CD14-positive monocyte (primary cell): ENCODE measurements around the gene FBL. TPM values are rescaled to one million over a fixed set of nuclear protein-coding genes. Genes with fewer than 3 reads are reported as not detected.
A peak's percentile ranks its signal among the peaks of the same experiment; 100 is the strongest.

Source experiments
- DNase-seq, 3 donors: peaks; one replicate each; pipeline ENCODE4 v3.0.0-alpha.2; 2011 to 2022
- H2AFZ ChIP-seq: 2 replicates; pipeline ENCODE4 v1.6.0; 2012; ENCODE audit warnings: mild to moderate bottlenecking, low read depth, low read length, inconsistent platforms; ENCODE audit not compliant: insufficient read depth, poor library complexity, severe bottlenecking
- H3K27ac ChIP-seq, 2 donors: 1 replicate in 1 of 2; 2 replicates in 1 of 2; pipeline ENCODE4 v1.5.1; 2012 to 2013; ENCODE audit warnings: low read length in 2 of 2, control low read depth in 1 of 2, inconsistent platforms in 1 of 2, low read depth in 1 of 2, mild to moderate bottlenecking in 1 of 2
- H3K27me3 ChIP-seq, 2 donors: one replicate each; pipeline versions ENCODE4 v1.6.0 to v1.6.1; 2011 to 2013; ENCODE audit warnings: low read length in 2 of 2; ENCODE audit not compliant: control insufficient read depth in 2 of 2, insufficient read depth in 2 of 2
- H3K36me3 ChIP-seq, 2 donors: replicated peaks in 1 of 2; 1 replicate in 1 of 2; 2 replicates in 1 of 2; pipeline versions ENCODE4 v1.5.1 to v1.6.1; 2012 to 2013; ENCODE audit warnings: low read length in 2 of 2, control low read depth in 1 of 2, inconsistent platforms in 1 of 2, mild to moderate bottlenecking in 1 of 2; ENCODE audit not compliant: insufficient read depth in 2 of 2, control insufficient read depth in 1 of 2
- H3K4me1 ChIP-seq, 2 donors: 1 replicate in 1 of 2; 2 replicates in 1 of 2; pipeline versions ENCODE4 v1.5.1 to v1.6.1; 2012 to 2013; ENCODE audit warnings: low read length in 2 of 2, control low read depth in 1 of 2, inconsistent platforms in 1 of 2, mild to moderate bottlenecking in 1 of 2, moderate library complexity in 1 of 2; ENCODE audit not compliant: insufficient read depth in 2 of 2, control insufficient read depth in 1 of 2
- H3K4me2 ChIP-seq: replicated peaks from 2 replicates; pipeline ENCODE3; 2012; ENCODE audit warnings: low read length, moderate library complexity, mild to moderate bottlenecking; ENCODE audit not compliant: poor library complexity, severe bottlenecking; ENCODE audit errors: extremely low read depth
- H3K4me3 ChIP-seq, 3 experiments: fragments of 200-600 bp in 1 of 3; sonication (generic) in 1 of 3; replicated peaks in 1 of 3; 1 replicate in 2 of 3; 2 replicates in 1 of 3; pipeline ENCODE4 v1.5.1; 2011 to 2013; ENCODE audit warnings: low read length in 3 of 3, mild to moderate bottlenecking in 3 of 3, control low read depth in 2 of 3, low read depth in 2 of 3, inconsistent platforms in 1 of 3, moderate library complexity in 1 of 3
- H3K79me2 ChIP-seq: 2 replicates; pipeline ENCODE4 v1.6.0; 2012; ENCODE audit warnings: mild to moderate bottlenecking, control low read depth, inconsistent platforms, low read length, moderate library complexity; ENCODE audit not compliant: insufficient read depth
- H3K9ac ChIP-seq: 2 replicates; pipeline ENCODE4 v1.6.0; 2017; ENCODE audit warnings: low read length, mild to moderate bottlenecking; ENCODE audit not compliant: insufficient read depth, poor library complexity, severe bottlenecking
- H3K9me3 ChIP-seq, 2 donors: replicated peaks in 1 of 2; 1 replicate in 1 of 2; 2 replicates in 1 of 2; pipeline versions ENCODE4 v1.5.1 to v1.6.1; 2012 to 2013; ENCODE audit warnings: low read length in 2 of 2, control low read depth in 1 of 2; ENCODE audit not compliant: control insufficient read depth in 1 of 2, insufficient read depth in 1 of 2
- H4K20me1 ChIP-seq: 2 replicates; pipeline ENCODE4 v1.6.0; 2012; ENCODE audit warnings: mild to moderate bottlenecking, low read length, control low read depth, moderate library complexity; ENCODE audit not compliant: insufficient read depth
- H3K27ac Mint-ChIP-seq, 7 donors: one replicate each; pipeline ENCODE4 v1.8.0; 2020; ENCODE audit warnings: mild to moderate bottlenecking in 7 of 7, mixed read lengths in 7 of 7, moderate library complexity in 6 of 7, inconsistent platforms in 2 of 7
- H3K27me3 Mint-ChIP-seq, 3 donors: one replicate each; pipeline ENCODE4 v1.8.0; 2021 to 2022; ENCODE audit warnings: low read depth in 3 of 3, mild to moderate bottlenecking in 3 of 3, mixed read lengths in 3 of 3, moderate library complexity in 3 of 3, inconsistent platforms in 1 of 3
- H3K36me3 Mint-ChIP-seq, 2 donors: one replicate each; pipeline ENCODE4 v1.8.0; 2020; ENCODE audit warnings: mixed read lengths in 2 of 2, inconsistent platforms in 1 of 2, mild to moderate bottlenecking in 1 of 2
- H3K4me1 Mint-ChIP-seq: one replicate; pipeline ENCODE4 v1.8.0; 2020; ENCODE audit warnings: mild to moderate bottlenecking, mixed read lengths
- H3K4me3 Mint-ChIP-seq, 2 donors: one replicate each; pipeline ENCODE4 v1.8.0; 2020; ENCODE audit warnings: mild to moderate bottlenecking in 2 of 2, mixed read lengths in 2 of 2, moderate library complexity in 1 of 2
- H3K9me3 Mint-ChIP-seq, 7 donors: one replicate each; pipeline ENCODE4 v1.8.0; 2020 to 2022; ENCODE audit warnings: mixed read lengths in 7 of 7, mild to moderate bottlenecking in 6 of 7, moderate library complexity in 6 of 7, inconsistent platforms in 2 of 7
- WGBS: methylation state at CpG from one replicate; pipeline ENCODE4 v1.1.5; 2013; ENCODE audit warnings: missing lambda C conversion rate; ENCODE audit not compliant: insufficient coverage; 5-methylcytosine and 5-hydroxymethylcytosine counted together
- intact Hi-C, 2 donors: fragments of 100-400 bp; cut with micrococcal nuclease; formaldehyde crosslinking; loops; one replicate each; pipeline versions ENCODE4 v1.15.0 to v1.15.1; 2023
- polyA plus RNA-seq, 3 donors: library from polyadenylated mRNA; depleted of rRNA in 1 of 3; unstranded in 2 of 3; stranded (reverse) in 1 of 3; fragments of 300-500 nt in 2 of 3; fragments of >200 nt in 1 of 3; fragmentation: Illumina TruSeq in 2 of 3; gene quantifications; 1 replicate in 2 of 3; 2 replicates in 1 of 3; pipeline ENCODE4 v1.2.3, GENCODE V29; 2012 to 2021
- TF ChIP-seq, protein P1 (sequence below): fragments of 200-600 bp; IDR thresholded peaks from one replicate; pipeline ENCODE4 v1.8.0; 2022; ENCODE audit warnings: antibody characterized with exemption, mild to moderate bottlenecking

The FBL gene
- polyA plus RNA-seq, 3 donors: 57.1 to 157 (median 60.3) TPM

DNA sequence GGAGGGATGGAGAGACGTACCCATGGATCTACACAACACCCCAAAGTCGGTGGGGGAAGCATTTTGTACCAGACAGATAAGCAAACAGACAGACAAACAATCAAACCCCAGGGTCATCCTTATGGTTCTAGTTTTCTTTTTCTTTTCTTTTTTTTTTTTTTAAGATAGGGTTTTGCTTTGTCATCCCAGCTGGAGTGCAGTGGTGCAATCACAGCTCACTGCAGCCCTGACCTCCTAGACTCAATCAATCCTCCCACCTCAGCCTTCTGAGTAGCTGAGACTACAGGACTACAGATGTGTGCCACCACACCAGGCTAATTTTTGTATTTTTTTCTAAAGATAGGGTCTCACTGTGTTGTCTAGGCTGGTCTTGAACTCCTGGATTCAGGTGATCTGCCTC lies 17.9 kb upstream of the FBL start:
- H3K9me3 Mint-ChIP-seq: peaks cover 0 to under 1% (median 0%) of the 10 kb centered on the region in 7 donors
- H3K27me3 Mint-ChIP-seq: peaks cover 4 to 16% (median 8%) of the 10 kb centered on the region in 3 donors
- Histone ChIP-seq H2AFZ (no peak overlapping the region), H3K9ac (no peak overlapping the region), H3K4me3 (no peak overlapping the region), H4K20me1 (no peaks in the 10 kb centered on the region), H3K4me2 (no peak overlapping the region), H3K79me2 (no peaks in the 10 kb centered on the region), H3K9me3 (no peaks in the 10 kb centered on the region), H3K36me3 (no peaks in the 10 kb centered on the region), H3K4me1 (no peaks in the 10 kb centered on the region), H3K27me3 (no peaks in the 10 kb centered on the region), H3K27ac (no peak overlapping the region)
- H3K4me1 Mint-ChIP-seq: no peaks in the 10 kb centered on the region
- no peak overlapping the region for H3K27ac Mint-ChIP-seq
- intact Hi-C loops: no loop called here
- no peak for DNase-seq
- H3K4me3 Mint-ChIP-seq: no peak overlapping the region
- no peaks in the 10 kb centered on the region for H3K36me3 Mint-ChIP-seq
- TF ChIP-seq, protein P1, sequence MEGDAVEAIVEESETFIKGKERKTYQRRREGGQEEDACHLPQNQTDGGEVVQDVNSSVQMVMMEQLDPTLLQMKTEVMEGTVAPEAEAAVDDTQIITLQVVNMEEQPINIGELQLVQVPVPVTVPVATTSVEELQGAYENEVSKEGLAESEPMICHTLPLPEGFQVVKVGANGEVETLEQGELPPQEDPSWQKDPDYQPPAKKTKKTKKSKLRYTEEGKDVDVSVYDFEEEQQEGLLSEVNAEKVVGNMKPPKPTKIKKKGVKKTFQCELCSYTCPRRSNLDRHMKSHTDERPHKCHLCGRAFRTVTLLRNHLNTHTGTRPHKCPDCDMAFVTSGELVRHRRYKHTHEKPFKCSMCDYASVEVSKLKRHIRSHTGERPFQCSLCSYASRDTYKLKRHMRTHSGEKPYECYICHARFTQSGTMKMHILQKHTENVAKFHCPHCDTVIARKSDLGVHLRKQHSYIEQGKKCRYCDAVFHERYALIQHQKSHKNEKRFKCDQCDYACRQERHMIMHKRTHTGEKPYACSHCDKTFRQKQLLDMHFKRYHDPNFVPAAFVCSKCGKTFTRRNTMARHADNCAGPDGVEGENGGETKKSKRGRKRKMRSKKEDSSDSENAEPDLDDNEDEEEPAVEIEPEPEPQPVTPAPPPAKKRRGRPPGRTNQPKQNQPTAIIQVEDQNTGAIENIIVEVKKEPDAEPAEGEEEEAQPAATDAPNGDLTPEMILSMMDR: no peak
- WGBS: no CpG with 5 or more reads among the region's 2 CpGs

GRCh38 chr19:39858541-39858940 lies 12.4 kb upstream of the FBL start:
- peaks cover 0 to 7% (median 4%) of the 10 kb centered on the region in 7 donors for H3K9me3 Mint-ChIP-seq
- no peak overlapping the region for H3K4me3 ChIP-seq
- peaks cover 5 to 28% (median 14%) of the 10 kb centered on the region in 3 donors for H3K27me3 Mint-ChIP-seq
- H3K36me3 Mint-ChIP-seq: no peaks in the 10 kb centered on the region
- H3K4me2 ChIP-seq: no peak overlapping the region
- H3K9me3 ChIP-seq: peaks cover 0 to 4% of the 10 kb centered on the region in 2 donors
- TF ChIP-seq, protein P1: no peak
- peak overlapping the region in 1 of 2 donors; percentile 43 for H3K4me3 Mint-ChIP-seq
- H3K79me2 ChIP-seq: no peaks in the 10 kb centered on the region
- H2AFZ ChIP-seq: no peak overlapping the region
- H3K36me3 ChIP-seq: no peaks in the 10 kb centered on the region
- no peaks in the 10 kb centered on the region for H4K20me1 ChIP-seq
- DNase-seq: no peak
- H3K27ac ChIP-seq: no peak overlapping the region
- 42% methylated on average over 6 of the region's 11 CpGs for WGBS
- H3K4me1 Mint-ChIP-seq: peaks cover 5% of the 10 kb centered on the region
- intact Hi-C loops: no loop called here
- H3K9ac ChIP-seq: no peak overlapping the region
- H3K27ac Mint-ChIP-seq: no peak overlapping the region
- no peaks in the 10 kb centered on the region for H3K4me1 ChIP-seq
- H3K27me3 ChIP-seq: no peaks in the 10 kb centered on the region
